GM19397 (cell line): Measurements from ENCODE around the gene SLC29A1.

ENCODE experiments used
- ATAC-seq: cut with Tn5 transposase; IDR thresholded peaks from one replicate; pipeline ENCODE4 v1.9.1; 2021; ENCODE audit warnings: mild to moderate bottlenecking, moderate library complexity; ENCODE audit not compliant: unreplicated experiment

Gene SLC29A1

DNA sequence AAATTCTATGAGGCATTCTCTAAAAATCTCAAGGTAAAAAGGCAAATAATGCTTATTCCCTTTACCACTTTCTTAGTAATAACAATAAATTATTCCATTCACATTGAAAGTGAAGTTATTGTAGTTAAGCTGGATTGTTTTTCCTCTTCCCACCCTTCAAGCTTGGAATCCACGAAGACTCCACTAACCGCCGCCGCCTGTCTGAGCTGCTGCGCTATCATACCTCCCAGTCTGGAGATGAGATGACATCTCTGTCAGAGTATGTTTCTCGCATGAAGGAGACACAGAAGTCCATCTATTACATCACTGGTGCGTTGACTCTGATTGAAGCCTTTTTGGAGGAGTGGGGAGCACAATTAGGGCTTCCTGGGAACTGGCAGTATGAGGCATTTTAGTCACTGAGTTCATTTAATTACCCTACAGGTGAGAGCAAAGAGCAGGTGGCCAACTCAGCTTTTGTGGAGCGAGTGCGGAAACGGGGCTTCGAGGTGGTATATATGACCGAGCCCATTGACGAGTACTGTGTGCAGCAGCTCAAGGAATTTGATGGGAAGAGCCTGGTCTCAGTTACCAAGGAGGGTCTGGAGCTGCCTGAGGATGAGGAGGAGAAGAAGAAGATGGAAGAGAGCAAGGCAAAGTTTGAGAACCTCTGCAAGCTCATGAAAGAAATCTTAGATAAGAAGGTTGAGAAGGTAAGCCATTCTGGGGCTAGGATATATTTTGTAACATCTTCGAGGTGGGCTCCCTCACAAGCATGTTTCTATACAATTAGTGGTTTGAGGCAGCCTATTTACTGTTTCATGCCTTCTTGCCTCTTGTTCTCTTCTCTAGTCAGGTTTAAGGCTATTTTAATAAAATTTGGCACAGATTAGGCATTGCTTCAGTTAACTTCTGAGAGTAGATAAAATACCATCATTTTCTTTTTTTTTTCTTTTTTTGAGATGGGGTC is 28.5 kb downstream of the SLC29A1 start:
- no peak for ATAC-seq

DNA sequence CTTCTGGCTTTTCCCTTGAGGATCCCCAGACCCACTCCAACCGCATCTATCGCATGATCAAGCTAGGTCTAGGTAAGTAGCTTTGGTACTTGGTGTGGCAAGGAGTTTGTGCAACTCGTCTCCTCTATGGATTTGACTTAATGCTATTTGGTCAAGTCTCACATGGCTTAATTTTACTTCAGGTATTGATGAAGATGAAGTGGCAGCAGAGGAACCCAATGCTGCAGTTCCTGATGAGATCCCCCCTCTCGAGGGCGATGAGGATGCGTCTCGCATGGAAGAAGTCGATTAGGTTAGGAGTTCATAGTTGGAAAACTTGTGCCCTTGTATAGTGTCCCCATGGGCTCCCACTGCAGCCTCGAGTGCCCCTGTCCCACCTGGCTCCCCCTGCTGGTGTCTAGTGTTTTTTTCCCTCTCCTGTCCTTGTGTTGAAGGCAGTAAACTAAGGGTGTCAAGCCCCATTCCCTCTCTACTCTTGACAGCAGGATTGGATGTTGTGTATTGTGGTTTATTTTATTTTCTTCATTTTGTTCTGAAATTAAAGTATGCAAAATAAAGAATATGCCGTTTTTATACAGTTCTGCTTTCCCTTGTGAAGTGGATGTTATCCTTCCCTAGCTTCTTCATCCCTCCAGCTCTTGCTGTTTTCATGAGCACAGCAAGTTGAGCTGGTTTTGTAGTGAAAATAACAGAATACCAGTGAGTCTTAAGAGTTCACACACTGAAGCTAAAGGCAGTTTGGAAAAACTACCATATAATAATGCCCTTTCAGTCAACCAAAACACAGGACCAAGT is 30.1 kb downstream of the SLC29A1 start:
- ATAC-seq: no peak

DNA sequence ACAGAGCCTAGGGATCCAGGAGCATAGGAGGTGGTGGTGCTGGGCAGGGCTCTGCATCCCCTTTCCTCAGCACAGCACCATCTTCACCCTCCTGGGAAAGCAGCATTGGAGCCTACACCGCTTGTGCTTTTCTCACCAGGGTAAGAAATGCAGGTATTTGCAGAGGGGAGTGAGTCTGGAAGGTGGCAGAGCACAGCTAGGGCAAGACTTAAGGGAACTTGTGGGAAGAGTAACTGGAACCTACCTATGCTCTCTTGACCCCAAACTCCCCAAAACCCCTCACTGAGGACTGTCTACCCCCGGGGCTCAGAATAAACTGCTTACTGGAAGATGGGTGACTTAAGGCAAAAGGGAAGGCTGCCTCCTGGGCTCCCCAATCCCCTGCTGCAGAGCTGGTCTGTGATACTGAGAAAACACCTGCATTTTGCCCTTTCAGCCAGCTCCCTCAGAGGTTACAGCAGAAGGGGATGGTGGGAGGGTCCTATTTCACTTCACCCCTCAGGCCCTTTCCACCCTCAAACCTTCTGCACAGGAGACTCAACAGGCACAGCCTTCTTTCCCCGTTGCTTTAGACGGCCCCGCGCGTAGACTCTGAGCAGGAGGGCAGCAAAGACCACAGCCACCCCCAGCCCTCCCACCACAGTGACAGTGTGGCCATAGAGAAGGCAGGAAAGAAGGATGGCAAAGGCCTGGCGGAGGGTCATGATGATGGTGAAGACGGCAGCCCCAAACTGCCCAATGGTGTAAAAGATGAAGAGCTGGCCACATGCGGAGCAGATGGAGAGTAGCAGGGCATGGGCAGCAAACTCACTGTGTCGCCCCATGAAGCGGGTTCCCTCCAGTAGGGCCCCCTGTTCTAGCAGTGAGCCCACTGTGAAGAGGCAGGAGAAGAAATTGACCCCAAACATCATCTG is 31.1 kb downstream of the SLC29A1 start:
- no peak for ATAC-seq

DNA sequence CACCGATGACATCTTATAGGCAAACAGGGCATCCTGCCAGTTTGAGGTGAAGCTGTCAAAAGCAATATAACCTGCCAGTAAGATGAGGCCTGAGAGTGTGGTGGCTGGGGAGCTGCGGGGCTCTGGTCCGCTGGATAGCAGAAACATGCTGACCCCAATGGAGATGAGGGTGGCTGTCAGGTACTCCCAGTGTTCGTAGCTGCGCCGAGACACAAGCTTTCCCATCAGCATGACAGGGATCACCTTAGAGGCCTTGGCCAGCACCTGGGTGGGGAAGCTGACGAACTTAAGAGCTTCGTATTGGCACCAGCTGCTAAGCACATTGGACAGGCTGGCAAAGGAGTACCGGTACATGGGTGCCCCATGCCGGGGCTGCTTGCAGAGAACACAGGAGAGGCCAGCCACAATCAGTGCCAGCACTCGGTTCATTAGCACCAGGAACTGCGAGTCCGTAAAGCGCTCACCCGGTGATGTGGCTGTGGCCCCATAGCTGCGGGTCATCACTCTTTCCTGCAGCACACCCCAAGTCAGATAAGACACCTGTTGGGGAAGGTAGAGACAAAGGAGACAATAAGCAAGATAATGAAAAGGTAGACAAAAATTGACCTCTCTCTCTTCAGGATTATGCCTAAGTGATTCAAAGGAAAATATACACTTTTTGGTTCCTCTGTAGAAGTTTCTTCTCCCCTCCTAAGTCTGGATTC is 31.9 kb downstream of the SLC29A1 start:
- no peak for ATAC-seq

DNA sequence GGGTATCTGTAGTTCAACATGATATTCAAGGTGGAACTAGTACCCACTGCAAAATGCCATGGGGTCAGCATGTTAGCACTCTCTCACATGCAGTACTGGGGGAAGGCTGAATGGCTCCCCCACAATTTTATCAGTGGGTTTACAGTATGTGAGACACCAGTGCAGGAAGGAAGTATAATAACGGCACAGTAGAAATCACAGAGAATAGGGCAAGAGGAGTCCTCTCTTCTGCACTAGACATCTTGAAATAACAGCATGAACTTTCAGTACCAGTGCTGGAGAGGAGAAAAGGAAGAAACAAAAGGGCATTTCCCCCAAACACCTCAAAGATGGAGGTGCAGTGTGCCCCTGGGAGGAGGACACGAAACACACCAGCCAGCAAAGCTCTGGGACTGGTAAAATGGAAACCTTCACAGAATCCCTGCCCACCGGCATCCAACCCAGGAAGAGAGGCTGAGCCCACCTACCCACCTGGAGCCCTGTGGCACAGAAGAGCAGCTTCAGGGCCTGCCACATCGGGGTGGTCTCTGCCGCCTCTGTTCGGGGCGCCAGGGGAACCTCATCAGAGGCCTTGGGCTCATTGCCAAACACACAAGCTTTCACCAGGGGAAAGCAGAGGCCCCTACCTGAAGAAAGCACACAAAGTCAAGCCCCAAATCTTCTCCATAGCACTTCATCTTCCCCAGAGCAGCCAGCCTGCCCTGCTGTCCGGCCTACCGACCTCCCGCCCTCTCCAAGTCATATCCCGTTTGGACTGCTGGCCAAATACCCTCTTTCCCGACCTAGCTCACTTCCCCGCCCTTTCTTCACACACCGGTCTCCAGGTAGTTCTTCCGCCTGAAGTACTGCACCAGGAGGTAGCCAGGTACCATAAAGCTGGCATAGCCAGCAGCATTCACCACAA is 32.7 kb downstream of the SLC29A1 start:
- no peak for ATAC-seq

DNA sequence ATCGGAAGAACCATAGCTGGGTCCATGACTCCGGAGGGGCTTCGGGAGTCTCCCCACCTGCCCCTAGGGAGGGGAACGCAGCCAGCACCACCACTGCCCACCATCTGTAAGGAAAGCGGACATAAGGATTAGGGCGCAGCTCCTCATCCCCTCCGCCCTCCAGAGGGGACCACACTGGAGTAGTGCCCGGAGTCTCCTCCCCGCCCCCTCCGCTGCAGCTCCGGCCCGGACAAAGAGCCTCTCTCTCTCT is 33.3 kb downstream of the SLC29A1 start:
- no peak for ATAC-seq

DNA sequence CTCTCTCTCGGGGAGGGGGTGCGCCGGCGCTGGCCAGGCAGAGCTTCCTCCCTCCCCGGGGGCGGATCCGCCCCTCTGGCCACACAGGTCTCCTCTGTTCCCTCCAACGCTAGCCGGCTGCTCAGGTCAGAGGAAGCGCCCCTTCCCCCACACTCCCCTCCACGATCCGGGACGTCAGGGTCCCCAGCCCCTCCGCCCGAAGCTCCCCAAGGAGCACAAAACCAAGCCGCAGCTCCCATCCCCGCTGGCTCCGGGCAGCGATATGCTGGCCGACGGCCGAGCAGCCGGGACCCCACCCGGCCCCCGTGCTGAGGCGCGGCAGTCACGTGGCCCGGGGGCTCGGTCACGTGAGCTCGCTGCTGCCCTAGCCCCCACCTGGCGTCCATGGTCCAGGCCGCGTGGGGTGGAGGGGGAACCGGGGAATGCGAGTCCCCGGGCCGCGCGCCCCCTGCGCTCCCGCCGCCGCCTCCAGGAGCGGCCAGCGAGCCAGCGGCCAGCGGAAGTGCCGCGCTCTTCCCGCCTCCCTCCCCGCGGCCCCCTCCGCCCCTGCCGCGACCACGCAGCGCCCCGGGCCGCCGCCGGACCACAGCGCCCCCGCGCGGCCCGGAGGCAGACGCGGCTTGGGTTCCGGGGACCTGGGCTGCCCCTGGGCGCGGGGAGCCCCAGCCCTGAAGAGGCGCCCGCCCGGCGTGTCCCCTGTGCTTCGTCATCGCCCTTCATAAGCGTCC is 33.8 kb downstream of the SLC29A1 start, which contains the start of gene SLC35B2:
Gene SLC35B2, minus strand, starts transcription at position 504 of the 728 bp plus-strand sequence. Its CDS starts 118 bp downstream, at position 386.
- peak; percentile 59 for ATAC-seq

DNA sequence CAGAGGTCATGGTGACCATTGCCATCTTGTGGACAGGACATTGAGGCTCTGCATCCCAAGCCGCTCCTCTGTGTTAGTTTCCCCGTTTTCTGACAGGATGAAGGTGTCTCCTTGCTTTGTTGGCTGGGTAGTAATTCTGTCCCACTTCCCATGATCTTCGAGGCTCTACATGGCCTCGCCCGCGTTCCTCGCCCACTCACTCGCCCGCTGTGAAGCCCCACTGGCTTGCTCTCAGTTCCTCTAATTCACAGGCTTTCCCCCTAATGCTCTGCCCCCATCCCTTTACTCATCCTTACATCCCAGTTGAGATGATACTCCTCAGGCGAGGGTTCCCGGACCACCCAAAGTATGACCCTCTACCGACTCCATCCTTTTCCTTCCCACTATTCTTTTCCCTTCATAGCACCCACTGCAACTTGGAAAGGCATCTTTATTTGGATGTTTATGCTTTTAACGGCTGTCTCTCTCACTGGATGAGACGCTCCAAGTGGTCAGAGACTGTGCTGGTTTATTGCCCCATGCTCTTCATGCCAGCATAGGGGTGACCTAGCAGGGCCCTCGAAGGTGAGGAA is 34.4 kb downstream of the SLC29A1 start:
- ATAC-seq: peak; percentile 8

DNA sequence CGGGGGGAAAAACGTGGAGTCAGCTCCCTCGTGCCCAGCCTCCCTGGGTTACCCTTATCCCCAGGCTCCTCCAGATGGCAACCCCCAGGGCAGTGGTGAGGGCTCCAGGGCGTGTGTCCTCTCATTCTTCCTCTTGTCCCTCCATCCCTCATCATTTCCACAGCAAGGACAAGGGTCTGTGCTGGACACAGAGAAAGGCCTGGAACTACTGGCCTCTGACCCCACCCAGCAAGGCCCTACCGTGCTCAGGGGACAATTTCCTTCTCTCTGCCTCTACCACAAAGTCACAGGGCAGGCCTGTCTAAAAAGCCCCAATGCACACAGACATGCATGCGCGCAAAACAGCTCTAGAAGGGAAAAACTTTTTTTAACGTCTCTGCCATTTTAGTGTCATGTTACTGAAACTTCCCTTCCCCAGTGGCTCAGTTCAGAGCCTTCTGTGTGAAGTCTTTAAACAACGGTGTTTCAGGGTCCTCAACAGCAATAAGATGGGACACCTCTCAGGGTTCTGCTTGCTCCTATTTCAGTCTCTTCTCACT is 35.0 kb downstream of the SLC29A1 start:
- no peak for ATAC-seq

DNA sequence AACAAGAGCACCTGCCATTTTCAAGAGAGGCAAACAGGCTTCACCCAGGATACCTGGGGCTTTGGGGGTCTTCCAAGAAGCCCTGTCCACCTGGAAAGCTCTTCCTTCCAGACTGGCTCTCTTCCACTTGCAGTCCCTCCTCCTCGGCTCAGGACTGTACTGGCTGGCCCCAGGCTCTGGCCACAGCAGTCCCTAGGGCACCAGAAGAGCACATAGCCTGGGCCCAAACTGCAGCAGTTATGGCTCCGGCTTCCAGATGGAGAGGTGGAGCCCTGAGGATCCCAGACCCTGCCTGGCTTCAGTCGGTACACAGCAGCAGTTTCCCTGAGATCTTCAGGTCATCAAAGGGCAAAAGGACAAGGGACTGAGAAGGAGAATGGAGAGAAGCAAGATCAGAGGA is 35.5 kb downstream of the SLC29A1 start:
- ATAC-seq: no peak

DNA sequence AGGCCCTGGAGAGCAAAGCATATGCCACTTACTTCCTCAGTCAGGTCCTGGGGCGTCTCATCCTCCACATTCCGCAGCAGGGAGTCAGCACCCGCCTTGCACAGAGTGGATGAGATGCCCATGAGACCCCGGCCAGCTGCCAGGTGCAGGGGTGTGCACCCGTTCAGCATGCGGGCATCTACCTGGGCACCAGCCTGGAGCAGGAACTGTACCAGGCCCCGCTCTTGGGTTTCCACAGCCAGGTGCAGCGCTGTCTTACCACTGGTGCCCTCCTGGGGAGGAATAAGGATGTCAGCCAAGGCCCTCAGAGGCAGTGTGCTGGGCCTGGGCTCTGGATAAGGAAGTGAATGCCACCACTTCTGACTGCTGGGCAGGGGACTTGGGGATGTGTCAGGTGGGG is 36.6 kb downstream of the SLC29A1 start:
- no peak for ATAC-seq

DNA sequence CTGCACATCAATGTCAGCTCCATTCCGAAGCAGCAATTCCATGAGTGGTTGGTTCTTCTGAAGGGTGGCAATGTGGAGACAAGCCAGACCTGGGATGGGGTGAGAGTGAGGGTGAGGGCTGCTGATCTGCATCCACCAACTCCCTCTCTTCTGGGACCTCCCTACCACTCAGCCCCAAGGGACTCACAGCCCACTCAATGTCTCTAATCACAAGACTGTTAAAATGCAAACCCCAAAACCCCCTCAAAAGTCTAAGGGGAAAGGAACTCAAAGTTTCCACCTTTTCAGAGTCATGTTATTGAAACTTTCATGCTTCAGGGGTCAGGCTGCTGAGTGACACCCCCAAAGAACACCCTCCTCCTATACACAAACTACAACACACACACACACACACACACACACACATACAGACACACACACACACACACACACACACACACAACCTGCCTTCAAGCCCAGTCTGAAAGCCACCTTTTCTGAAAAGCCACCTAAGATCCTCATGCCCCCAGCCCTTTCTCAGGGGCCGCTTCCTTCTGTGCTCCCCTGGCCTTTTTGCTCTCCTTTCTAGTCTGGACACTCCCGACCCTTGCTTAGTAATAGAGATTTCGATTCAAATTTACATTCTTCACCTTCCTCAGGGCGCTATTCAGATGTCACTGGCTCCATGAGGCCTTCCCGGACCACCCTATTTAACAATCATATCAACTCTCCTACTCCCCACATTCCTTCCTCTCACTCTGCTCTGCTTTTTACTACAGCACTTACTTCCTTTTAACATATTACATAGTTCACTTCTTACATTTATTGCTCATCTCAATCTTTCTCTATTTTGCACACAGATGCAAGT is 37.3 kb downstream of the SLC29A1 start:
- ATAC-seq: no peak

DNA sequence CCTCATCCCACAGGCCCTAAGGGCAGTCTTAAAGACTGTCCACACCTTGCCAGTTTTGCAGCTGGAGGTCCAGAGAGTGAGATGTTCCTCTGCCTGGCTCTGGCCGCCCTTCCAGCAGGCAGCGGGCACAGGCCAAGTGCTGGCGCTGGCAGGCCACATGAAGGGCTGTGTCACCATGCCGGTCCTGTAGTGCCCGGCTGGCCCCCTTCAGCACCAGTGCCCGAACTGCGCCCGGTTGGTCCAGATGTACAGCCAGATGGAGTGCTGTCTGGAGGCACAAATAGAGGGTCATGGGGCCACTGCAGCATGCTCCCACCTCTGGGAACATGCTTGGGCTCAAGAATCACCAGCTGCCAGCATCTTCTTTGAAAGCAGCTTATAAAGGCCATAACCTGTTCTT is 38.2 kb downstream of the SLC29A1 start:
- no peak for ATAC-seq

DNA sequence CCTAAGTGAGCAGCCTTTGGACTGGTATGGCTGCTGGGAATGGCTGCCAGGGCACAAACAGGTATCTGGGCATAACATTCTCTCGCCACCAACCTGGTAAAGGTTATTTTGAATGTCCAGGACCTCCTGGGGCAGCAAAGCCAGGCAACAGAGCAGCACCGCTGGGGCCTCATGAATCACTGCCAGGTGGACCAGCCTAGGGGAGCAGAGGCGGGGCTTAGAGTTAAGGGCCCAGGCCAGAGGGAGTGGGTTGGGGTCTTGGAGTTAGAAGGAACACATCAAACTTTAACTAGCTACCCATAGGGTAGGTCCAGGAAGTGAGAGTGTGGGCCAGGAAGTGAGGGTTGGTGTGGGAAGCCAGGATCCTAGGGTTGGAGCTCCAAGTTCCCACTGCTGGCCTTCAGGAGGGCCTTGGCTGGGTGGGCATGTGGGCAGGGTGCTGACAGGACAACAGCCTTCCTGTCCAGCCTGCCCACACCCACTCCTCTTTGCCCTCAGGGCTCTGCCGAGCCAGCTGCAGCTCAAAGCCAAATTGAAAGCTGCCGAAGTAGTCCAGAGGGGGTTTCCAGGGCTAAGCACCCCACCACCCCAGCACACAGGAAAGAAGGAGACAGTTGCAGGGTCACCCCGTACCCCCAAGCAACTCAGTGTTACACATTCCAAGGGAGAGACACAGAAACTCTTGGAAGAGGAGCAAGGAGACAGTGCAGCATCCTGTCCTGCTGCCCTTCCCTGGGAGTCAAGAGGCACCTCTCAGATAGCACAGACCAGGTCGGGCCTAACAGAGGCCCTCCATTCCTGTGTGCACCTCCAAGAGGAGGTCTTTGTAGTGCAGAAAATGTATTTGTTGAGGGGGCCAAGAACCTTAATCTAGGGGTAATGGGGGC is 39.3 kb downstream of the SLC29A1 start:
- no peak for ATAC-seq

DNA sequence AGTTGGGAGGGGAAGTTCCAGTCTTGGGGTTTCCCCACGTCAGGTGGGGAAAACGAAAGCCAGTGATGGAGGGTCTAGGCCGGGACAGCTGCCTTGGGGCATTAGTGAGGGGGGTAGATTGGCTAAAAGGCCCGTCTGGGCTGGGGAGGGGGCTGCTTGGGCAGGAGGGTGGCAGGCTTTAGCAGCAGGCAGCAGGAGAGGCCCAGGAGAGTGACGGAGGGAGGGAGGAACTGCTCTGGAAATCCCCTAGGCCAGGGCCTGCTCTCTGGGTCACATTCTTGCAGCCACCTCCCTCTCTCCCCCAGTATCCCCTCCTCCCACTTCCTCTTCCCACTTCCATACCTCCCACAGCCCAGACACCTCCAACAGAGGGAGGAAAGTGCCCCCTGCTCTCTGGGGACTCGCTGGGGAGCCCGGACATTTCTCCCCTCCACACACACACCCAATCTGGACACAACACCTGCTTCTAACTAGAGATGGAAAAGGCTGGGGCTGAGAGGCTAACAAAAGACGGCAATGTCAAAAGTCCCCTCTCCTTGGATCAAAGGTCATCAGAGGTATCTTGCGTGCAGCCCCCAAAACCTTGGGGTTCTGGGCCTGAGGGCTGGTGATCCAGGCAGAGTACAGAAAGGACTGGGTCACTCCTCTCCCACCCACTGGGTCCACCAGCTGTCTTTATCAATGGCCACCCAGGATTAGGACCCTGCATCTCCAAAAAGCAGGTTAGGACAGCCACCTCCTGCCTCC is 40.1 kb downstream of the SLC29A1 start:
- ATAC-seq: no peak
